HG03565 (cell line): ENCODE results near the gene C14orf119.
"Not testable (repeated sequence)": the region's sequence is repeated elsewhere in the genome, so short reads cannot be mapped to it uniquely, and the experiment has no call there.

ENCODE experiments used
- ATAC-seq: cut with Tn5 transposase; IDR thresholded peaks from one replicate; pipeline ENCODE4 v1.9.1; 2021; ENCODE audit warnings: mild to moderate bottlenecking, moderate library complexity; ENCODE audit not compliant: unreplicated experiment

The C14orf119 gene

GRCh38 chr14:23107620-23108019, 12.3 kb downstream of the C14orf119 start:
- not testable (repeated sequence) for ATAC-seq

- ATAC-seq = not testable (repeated sequence)
Observed at GRCh38 chr14:23108169-23108568, 12.9 kb downstream of the C14orf119 start.

GRCh38 chr14:23109769-23110168, 14.5 kb downstream of the C14orf119 start:
- ATAC-seq = no peak

GRCh38 chr14:23110579-23111365, 15.5 kb downstream of the C14orf119 start:
- ATAC-seq = no peak

- no peak for ATAC-seq
Observed at GRCh38 chr14:23112359-23113178, 17.3 kb downstream of the C14orf119 start.

DNA sequence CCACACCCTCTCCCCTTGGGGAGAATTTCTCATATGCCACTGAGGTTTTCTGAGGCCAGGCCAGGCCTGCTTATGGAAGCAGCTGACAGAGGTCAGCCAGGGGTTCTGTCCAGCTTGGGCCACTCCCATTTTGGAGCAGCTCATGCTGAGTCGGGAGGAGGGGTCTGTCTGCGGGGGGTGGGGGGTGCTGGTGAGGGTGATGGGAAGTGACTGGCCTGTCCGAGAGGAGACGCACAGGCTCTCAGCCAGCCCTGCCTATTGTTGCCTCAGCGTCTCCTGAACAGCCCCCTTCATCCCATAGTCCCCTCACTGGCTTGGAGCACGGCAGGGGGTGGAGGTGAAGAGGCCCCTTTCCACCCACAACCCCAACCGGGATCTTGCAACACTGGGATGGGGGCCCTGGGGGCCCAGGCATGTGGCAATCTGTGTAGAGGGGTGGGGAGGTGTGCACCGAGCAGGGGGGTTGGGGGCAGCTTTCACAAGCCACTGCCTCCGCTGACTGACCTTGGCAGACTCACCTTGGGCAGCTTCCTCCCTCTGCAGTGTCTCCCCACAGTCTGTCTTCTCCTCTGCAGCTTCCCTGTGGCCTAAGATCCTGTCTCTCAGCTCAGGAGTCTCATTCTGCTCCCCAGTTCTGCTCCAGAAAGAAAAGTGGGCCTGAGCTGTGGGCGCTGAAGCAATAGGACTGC, 18.3 kb downstream of the C14orf119 start:
- ATAC-seq = no peak

DNA sequence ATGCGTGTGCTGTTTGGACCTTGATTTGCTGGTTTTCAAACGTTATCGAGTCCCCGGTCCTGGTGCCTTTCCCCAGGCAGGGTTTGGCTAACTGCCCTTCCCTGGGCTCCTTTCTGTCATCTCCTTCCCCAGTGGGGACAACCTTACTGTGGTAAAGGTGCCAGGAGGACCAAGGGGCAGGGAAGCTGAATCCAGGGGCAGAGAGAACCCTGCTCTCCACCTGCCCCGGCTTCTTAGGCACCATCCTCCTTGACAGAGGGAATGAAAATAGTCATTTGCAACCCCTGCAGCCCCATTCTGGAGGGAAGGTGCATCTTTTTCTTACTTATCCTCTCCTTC, 18.8 kb downstream of the C14orf119 start:
- ATAC-seq = no peak

- ATAC-seq = no peak
Observed at GRCh38 chr14:23114669-23115038, 19.3 kb downstream of the C14orf119 start.

- ATAC-seq = no peak
Observed at GRCh38 chr14:23115039-23115731, 19.9 kb downstream of the C14orf119 start.

GRCh38 chr14:23115918-23116317, 20.6 kb downstream of the C14orf119 start:
- no peak for ATAC-seq

DNA sequence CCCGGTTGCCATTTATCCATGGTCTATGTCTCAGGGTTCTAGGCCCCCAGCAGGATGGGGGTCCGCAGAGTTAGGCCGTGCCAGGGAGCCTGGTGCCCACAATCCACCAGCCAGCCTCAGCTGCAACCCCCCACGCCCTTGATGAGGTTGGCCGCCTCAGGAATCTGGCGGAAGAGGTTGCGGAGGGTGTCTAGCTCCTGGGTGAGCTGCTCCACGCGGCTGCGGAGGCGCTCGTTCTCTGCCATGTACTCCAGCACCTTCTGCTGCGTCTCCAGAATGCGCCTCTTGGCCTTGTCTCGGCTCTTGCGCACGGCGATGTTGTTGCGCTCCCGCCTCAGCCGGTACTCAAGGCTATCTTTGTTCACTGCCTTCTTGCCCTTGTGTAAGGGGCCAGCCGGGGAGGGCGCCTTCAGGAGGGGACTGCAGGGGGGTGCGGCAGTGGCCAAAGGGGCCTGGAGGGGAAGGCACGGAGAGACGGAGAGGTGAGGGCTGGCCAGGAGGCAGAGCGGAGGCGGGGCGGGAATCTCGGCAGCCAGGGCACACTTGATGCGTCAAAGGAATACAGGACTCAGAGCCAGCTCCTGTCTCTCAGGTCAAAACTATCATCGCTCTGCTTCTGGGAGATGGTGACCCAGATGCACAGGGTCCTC, 22.2 kb downstream of the C14orf119 start:
- ATAC-seq = no peak

DNA sequence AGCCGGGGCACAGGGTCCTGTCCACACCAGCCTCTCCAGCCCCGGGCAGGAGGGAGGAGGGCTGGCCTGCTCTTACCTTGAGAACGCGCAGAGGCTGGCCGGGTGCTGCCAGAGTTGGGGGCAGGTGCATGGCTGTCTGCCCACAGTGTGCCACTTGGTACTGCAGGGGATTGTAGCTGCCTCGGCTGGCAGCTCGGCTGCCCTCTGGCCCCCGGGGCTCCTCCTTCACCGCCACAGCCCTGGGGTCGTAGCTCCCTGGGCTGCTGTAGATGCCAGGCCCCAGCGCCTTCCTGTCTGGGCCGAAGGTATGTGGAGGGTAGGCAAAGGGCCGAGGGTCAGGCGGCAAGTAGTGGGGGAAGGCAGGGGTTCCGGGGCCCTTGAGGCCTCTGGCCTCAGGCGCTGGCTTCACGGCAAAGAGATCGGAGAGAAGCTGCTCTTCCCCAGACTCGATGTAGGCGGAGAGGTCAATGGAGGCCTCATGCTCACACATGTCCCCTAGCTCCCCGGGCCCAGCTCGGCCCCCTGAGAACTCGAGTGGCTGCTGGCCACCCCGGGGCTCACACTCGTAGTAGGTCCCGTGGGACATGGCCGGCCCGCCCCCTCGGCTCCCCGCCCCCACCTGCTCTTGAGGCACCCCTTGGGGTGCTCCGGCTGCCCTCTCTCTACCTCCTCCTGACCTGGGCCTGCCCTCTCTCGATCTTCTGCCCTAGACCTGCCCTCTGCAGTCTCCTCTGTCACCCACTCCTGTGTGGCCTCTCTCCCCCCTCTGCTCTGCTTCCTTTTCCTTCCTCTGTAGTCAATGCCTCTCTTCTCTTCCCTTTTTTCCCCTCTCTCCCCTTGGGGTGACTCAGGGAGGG, 23.4 kb downstream of the C14orf119 start, which contains the start of gene CEBPE:
Gene CEBPE (minus strand): TSS at position 750 of the 857 bp plus-strand sequence. CDS start 164 bp downstream, at position 586.
- ATAC-seq = no peak

GRCh38 chr14:23119363-23120327, 24.3 kb downstream of the C14orf119 start:
- no peak for ATAC-seq

DNA sequence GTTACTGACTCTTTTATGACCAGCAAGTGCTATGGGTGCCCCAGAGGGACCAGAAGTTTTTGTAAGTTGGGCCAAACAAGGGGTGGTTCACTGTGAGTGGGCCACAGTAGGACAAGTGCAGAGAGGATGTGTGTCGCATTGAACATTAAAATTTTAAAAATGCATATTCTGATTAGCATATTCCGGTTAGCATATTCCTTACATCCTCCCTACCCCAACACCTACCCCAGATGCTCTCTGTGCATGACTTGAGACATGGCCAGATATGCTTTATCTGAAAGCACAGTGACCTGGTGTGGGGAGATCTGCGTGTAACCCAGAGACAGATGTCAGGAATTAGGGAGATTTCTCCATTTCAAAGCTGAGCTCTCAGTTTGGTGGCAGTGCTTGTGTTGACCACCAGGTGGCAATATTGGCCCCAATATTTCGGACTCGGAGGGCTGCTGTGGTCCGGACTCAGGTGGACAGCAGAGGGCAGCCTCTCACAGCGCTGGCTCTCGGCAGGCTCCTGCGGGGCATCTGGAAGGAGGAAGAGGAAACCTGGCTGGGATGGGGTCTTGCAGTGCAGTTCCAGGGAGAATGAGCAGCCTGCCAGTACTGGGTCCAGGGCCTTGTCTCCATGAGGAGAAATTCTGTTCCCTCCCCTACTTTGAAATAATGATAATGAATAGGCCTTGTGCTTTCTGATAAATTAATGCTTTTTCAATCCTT, 25.4 kb downstream of the C14orf119 start:
- no peak for ATAC-seq

DNA sequence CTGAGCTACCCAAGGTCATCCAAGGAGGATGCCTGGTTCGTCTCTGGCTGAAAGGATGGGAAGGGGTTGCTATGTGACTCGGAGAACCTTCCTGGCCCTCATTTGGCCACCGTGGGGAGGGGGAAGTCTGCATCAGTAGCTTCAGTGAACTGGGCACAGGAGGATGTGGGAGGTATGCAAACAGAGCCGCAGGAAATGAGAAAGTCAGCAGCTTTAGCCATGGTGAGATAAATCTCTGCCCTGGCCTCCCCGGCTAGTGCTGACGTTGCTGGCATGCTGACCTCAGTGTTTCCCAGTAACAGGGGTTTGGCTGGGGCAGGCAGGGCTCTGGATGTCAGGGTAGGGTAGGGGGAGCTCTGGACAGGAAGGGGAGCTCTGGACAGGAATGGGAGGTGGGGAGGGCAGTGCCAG, 26.1 kb downstream of the C14orf119 start:
- no peak for ATAC-seq

DNA sequence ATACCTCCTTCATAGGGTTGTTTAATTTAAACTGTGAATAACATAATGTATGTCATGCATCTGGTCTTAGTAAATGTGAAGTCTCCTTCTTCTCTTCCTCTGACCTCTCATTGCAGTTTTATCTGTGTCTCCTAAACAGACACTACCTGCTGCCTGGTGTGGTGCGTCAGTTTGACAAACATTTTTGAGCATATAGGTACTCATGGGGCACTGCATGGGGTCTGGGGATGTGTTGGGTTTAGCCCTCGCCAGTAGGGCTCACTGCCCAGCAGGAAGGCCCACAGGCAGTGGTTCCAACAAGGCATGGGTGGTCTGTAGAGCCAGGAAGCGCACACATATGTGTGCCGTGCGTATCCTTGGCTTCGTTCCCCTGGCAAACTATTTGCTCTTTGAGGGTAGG, 26.8 kb downstream of the C14orf119 start:
- ATAC-seq = no peak

- ATAC-seq = no peak
Observed at GRCh38 chr14:23123419-23123818, 28.1 kb downstream of the C14orf119 start.
